Endodermal cell (in vitro differentiated cells): ENCODE results near the gene AZIN2. TPM values are rescaled to one million over a fixed set of nuclear protein-coding genes. Genes with fewer than 3 reads are reported as not detected.

Experiments used
- DNase-seq: peaks from one replicate; pipeline ENCODE4 v3.0.0-alpha.2; 2017
- H3K27ac ChIP-seq: 2 replicates; pipeline ENCODE4 v1.5.1; 2013; ENCODE audit warnings: mild to moderate bottlenecking, low read depth, low read length, moderate library complexity
- H3K27me3 ChIP-seq: 2 replicates; pipeline ENCODE4 v1.6.1; 2013; ENCODE audit warnings: mild to moderate bottlenecking, low read length, moderate library complexity; ENCODE audit not compliant: insufficient read depth, control insufficient read depth, poor library complexity, severe bottlenecking
- H3K36me3 ChIP-seq: 2 replicates; pipeline ENCODE4 v1.7.0; 2013; ENCODE audit warnings: mild to moderate bottlenecking, low read length, moderate library complexity; ENCODE audit not compliant: control insufficient read depth, insufficient read depth
- H3K4me1 ChIP-seq: one replicate; pipeline ENCODE4 v1.7.0; 2013; ENCODE audit warnings: low read length; ENCODE audit not compliant: control insufficient read depth, insufficient read depth
- H3K4me3 ChIP-seq: 2 replicates; pipeline ENCODE4 v1.5.1; 2013; ENCODE audit warnings: mild to moderate bottlenecking, low read length, moderate library complexity
- H3K9ac ChIP-seq: 2 replicates; pipeline ENCODE4 v1.6.1; 2013; ENCODE audit warnings: mild to moderate bottlenecking, low read length, moderate library complexity; ENCODE audit not compliant: poor library complexity, severe bottlenecking; ENCODE audit errors: extremely low read depth
- H3K9me3 ChIP-seq: 2 replicates; pipeline ENCODE4 v1.6.1; 2013; ENCODE audit warnings: mild to moderate bottlenecking, low read length, moderate library complexity; ENCODE audit not compliant: control insufficient read depth
- H3K27ac Mint-ChIP-seq: 2 replicates; pipeline ENCODE4 v1.8.0; 2020; ENCODE audit warnings: mixed read lengths
- H3K27me3 Mint-ChIP-seq: 2 replicates; pipeline ENCODE4 v1.8.0; 2021; ENCODE audit warnings: mild to moderate bottlenecking, mixed read lengths; ENCODE audit not compliant: insufficient read depth
- H3K36me3 Mint-ChIP-seq: 2 replicates; pipeline ENCODE4 v1.8.0; 2020; ENCODE audit warnings: low read depth, mixed read lengths
- H3K4me1 Mint-ChIP-seq: 2 replicates; pipeline ENCODE4 v1.8.0; 2020; ENCODE audit warnings: mixed read lengths
- H3K4me3 Mint-ChIP-seq: 2 replicates; pipeline ENCODE4 v1.8.0; 2020; ENCODE audit warnings: mild to moderate bottlenecking, moderate library complexity, mixed read lengths
- H3K9me3 Mint-ChIP-seq: 2 replicates; pipeline ENCODE4 v1.8.0; 2020; ENCODE audit warnings: mild to moderate bottlenecking, mixed read lengths
- CTCF ChIP-seq: fragments of 200-600 bp; sonication (generic); conservative IDR thresholded peaks from 2 replicates; pipeline ENCODE4 v1.5.0; 2021; ENCODE audit warnings: antibody characterized with exemption, mild to moderate bottlenecking
- WGBS, 2 experiments: methylation state at CpG; one replicate each; pipeline versions ENCODE4 v1.1.5 to v1.1.7; 2013; ENCODE audit warnings: missing lambda C conversion rate in 2 of 2, mixed read lengths in 1 of 2; ENCODE audit not compliant: insufficient coverage in 1 of 2, insufficient read length in 1 of 2; 5-methylcytosine and 5-hydroxymethylcytosine counted together
- total RNA-seq, 2 donors: library from RNA; stranded (reverse); fragmentation: NEBNext Ultra II Directional in 1 of 2; extraction: Animal tissue kit (Norgen Biotek cat#: 25700) in 1 of 2; gene quantifications; 2 replicates in 1 of 2; 3 replicates in 1 of 2; pipeline ENCODE4 v1.2.1, GENCODE V29; 2021

Gene AZIN2
- total RNA-seq, 2 donors from 2014 or later: 1.7 to 3.0 TPM

GRCh38 chr1:33159577-33159976 is 78.6 kb downstream of the AZIN2 start:
- TF ChIP-seq CTCF: no peak
- peaks cover 8% of the 10 kb centered on the region for H3K36me3 Mint-ChIP-seq
- H3K4me1 Mint-ChIP-seq: peaks cover 6% of the 10 kb centered on the region
- H3K9me3 Mint-ChIP-seq: no peaks in the 10 kb centered on the region
- Histone ChIP-seq H3K27ac (no peak overlapping the region), H3K36me3 (no peaks in the 10 kb centered on the region), H3K4me1 (no peaks in the 10 kb centered on the region), H3K9me3 (no peaks in the 10 kb centered on the region), H3K27me3 (no peaks in the 10 kb centered on the region), H3K4me3 (no peak overlapping the region), H3K9ac (no peak overlapping the region)
- no peak overlapping the region for H3K27ac Mint-ChIP-seq
- H3K27me3 Mint-ChIP-seq: no peaks in the 10 kb centered on the region
- H3K4me3 Mint-ChIP-seq: no peak overlapping the region
- DNase-seq: no peak
- 93 to 95% methylated on average over 13 to 26 of the region's 26 CpGs for WGBS, 2 experiments

DNA sequence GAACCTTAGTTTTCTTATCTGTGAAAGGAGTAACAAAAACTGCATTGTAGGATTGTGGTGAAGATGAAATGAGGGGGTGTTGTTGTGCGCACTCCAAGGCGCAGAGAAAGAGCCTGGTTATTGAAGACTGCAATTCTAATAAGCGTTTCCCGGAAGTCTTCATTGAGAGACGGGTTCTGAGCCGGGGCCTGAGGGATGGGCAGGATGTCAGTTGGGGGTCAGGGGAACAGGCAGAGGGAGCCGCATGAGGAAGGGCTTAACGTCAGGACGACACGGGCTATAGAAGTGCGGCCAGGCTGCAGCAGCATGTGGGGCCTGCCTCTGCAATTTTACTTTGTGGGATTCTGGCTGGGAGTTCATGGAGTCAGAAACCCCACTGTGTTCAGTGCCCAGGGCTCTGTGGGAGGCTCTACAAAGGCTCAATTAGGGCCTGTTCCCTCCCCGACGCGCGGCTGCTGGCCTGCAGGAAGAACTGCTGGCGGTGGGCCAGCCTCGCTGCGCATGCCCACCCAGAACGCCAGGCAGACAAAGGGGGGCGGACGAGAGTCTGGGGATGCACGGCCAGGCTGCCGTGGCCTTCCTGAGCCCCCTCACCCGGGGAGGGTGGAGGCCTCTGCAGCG is 80.2 kb downstream of the AZIN2 start:
- H3K9ac ChIP-seq: no peak overlapping the region
- no peaks in the 10 kb centered on the region for H3K4me1 ChIP-seq
- no peak for TF ChIP-seq CTCF
- DNase-seq: no peak
- no peaks in the 10 kb centered on the region for H3K27me3 ChIP-seq
- peak overlapping the region; percentile 87 for H3K27ac ChIP-seq
- H3K27ac Mint-ChIP-seq: no peak overlapping the region
- H3K36me3 ChIP-seq: no peaks in the 10 kb centered on the region
- peaks cover 6% of the 10 kb centered on the region for H3K9me3 Mint-ChIP-seq
- H3K4me3 ChIP-seq: no peak overlapping the region
- H3K4me3 Mint-ChIP-seq: no peak overlapping the region
- H3K9me3 ChIP-seq: no peaks in the 10 kb centered on the region
- H3K4me1 Mint-ChIP-seq: peaks cover 6% of the 10 kb centered on the region
- peaks cover 4% of the 10 kb centered on the region for H3K27me3 Mint-ChIP-seq
- H3K36me3 Mint-ChIP-seq: peaks cover 12% of the 10 kb centered on the region
- WGBS, 2 experiments: 66 to 74% methylated on average over 15 to 25 of the region's 25 CpGs

DNA sequence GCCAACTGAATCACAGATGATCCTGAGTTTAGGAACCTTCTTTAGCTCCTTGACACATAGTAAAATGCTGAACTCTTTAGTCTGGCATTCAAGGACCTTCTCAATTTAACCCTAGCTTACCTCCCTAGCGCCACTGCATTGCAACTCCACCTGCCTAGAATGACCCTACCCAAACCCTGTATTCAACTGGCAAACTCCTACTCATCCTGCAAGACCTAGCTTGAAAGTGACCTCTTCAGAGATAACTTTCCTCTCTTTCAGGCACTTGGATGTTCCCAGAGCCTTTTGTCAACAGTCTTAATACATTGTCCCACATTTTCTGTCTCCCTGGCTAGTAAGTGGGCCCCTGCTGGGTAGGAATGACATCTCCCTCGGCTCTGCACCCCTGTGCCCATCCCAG is 81.2 kb downstream of the AZIN2 start:
- H3K36me3 Mint-ChIP-seq: peaks cover 15% of the 10 kb centered on the region
- H3K27ac Mint-ChIP-seq: no peak overlapping the region
- Histone ChIP-seq H3K9ac (no peak overlapping the region), H3K27me3 (no peaks in the 10 kb centered on the region), H3K27ac (no peak overlapping the region), H3K36me3 (no peaks in the 10 kb centered on the region), H3K4me1 (no peaks in the 10 kb centered on the region), H3K9me3 (no peaks in the 10 kb centered on the region), H3K4me3 (no peak overlapping the region)
- 96 to 100% methylated on average over 2 of the region's 2 CpGs for WGBS, 2 experiments
- no peak for DNase-seq
- H3K27me3 Mint-ChIP-seq: peaks cover 4% of the 10 kb centered on the region
- no peak for TF ChIP-seq CTCF
- peaks cover 6% of the 10 kb centered on the region for H3K4me1 Mint-ChIP-seq
- peaks cover 6% of the 10 kb centered on the region for H3K9me3 Mint-ChIP-seq
- H3K4me3 Mint-ChIP-seq: no peak overlapping the region
